IPS-NIHi7 (cell line): ENCODE results near the gene ARPC2.
"Not testable (repeated sequence)": the region's sequence is repeated elsewhere in the genome, so short reads cannot be mapped to it uniquely, and the experiment has no call there.

ENCODE experiments used
- DNase-seq: peaks from one replicate; pipeline ENCODE4 v3.0.0; 2012; ENCODE audit warnings: mixed read lengths; ENCODE audit errors: extremely low spot score

The ARPC2 gene

DNA sequence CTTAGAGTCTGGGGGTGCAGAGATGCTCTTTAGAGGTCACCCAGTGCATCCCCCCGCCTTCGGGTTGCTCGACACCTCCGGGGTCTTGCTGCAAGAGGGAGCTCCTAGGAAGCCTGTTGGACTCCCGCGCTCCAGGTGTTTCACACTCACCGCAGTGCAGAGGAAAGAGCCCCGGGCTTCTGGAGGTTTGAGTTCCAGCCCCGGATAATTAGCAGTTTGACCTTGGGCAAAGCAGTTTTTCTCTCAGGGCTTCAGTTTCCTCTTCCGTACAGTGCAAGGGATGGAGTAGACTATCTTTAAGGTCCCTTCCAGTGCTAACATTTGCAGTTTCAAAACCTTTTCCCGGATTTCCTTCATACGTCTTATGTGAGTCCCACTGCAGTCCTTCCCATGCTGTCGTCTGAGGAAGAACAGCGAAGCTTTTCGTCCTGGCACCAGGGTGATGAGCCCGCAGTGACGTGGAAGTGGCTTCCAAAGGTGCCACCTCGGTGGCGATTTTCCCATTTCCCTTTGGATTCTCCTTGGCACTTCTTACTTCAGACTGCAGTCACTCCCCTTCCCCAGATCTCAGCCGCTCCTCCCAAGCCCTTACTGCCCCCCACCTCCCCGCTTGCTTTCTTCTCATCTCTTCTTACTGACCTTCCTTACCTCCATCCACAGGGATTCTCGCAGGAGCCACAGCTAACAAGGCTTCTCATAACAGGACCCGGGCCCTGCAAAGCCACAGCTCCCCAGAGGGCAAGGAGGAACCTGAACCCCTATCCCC is 53.9 kb downstream of the ARPC2 start:
- no peak for DNase-seq

DNA sequence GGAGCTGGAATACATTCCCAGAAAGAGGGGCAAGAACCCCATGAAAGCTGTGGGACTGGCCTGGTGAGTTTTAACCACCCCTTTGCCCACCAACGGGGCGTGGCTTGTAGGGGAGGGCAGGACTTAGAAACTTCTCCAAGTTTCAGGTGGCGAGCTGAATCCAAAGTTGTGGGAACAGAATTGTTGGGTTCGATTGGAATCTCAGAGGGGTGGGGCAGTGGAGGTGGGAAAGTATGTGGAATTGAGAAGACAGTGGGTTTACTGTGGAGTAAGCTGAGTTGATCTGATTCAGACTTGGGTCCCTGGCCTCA is 54.5 kb downstream of the ARPC2 start:
- DNase-seq, result no peak

- no peak for DNase-seq
Observed at GRCh38 chr2:218271865-218272530, 55.0 kb downstream of the ARPC2 start.

DNA sequence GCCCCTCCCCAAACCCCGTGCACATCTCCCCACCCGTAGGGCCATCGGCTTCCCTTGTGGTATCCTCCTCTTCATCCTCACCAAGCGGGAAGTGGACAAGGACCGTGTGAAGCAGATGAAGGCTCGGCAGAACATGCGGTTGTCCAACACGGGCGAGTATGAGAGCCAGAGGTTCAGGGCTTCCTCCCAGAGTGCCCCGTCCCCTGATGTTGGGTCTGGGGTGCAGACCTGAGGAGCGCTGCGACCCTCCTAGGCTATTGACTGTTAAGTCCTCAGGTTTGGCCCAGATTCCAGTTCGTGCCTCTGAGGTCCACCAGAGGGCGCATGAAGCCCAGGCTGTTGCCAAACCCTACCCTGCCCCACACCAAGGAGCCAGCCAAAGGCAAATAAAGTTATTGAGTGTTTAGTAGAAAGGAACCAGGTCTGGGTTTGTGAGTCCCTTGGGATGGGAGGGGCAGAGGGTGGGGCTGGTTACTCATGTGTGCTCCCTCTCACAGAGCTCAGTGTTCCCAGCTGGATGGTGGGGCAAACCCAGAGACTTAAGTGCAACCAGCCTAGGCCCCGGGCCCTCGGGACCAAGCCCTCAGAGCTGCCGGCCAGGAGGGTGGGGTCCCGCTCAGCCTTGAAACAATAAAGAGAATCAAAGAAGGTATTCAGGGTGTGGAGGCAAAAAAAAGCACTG is 55.7 kb downstream of the ARPC2 start:
- DNase-seq, result peak; percentile 76

- not testable (repeated sequence) for DNase-seq
Observed at GRCh38 chr2:218273214-218273907, 56.4 kb downstream of the ARPC2 start.

- no peak for DNase-seq
Observed at GRCh38 chr2:218273908-218274249, 56.9 kb downstream of the ARPC2 start.

- DNase-seq, result no peak
Observed at GRCh38 chr2:218274586-218274985, 57.6 kb downstream of the ARPC2 start.

- DNase-seq, result no peak
Observed at GRCh38 chr2:218275371-218276072, 58.5 kb downstream of the ARPC2 start.

GRCh38 chr2:218276986-218277755 is 60.2 kb downstream of the ARPC2 start:
- no peak for DNase-seq

- no peak for DNase-seq
Observed at GRCh38 chr2:218277921-218278320, 60.9 kb downstream of the ARPC2 start.

DNA sequence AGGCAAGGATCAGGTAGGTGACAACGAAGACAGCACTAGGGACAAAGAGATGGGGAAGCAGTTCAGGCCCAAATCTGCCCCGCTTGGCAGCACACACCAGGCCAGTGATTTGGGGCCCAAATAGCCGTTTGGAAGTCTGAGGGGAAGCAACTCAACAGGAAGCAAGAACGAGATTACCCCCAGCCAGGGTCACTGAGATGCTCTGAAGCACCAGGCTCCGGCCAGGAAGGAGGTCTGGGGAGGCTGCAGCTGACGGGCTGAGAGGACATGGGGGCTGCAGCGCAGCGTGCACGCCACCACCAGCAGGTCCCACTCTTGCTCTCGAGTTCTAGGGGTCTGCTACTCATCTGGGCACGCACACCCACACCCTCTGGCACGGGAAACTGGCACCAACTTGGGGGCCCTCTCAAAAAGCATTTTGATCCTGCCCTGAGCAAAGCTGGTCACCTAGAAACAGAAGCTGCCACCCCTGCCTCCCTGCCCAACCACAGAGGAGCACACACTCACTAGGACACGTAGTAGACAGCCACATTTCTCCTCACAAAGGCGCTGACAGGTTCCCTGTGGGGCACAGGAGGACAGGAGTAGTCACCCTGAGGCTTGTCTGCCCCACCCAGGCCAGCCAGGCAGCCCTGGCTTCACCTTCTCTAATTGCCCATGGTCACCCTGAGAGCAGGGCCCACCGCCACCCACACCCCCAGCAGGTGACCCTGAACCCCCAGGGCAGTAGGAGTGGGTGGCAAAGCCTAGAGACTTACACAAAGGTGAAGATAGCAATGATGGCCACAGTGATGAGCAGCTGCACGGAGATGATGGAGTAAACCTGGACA is 61.8 kb downstream of the ARPC2 start:
- DNase-seq, result no peak

- DNase-seq, result no peak
Observed at GRCh38 chr2:218280260-218280870, 63.4 kb downstream of the ARPC2 start.

- DNase-seq, result no peak
Observed at GRCh38 chr2:218281449-218281848, 64.5 kb downstream of the ARPC2 start.

DNA sequence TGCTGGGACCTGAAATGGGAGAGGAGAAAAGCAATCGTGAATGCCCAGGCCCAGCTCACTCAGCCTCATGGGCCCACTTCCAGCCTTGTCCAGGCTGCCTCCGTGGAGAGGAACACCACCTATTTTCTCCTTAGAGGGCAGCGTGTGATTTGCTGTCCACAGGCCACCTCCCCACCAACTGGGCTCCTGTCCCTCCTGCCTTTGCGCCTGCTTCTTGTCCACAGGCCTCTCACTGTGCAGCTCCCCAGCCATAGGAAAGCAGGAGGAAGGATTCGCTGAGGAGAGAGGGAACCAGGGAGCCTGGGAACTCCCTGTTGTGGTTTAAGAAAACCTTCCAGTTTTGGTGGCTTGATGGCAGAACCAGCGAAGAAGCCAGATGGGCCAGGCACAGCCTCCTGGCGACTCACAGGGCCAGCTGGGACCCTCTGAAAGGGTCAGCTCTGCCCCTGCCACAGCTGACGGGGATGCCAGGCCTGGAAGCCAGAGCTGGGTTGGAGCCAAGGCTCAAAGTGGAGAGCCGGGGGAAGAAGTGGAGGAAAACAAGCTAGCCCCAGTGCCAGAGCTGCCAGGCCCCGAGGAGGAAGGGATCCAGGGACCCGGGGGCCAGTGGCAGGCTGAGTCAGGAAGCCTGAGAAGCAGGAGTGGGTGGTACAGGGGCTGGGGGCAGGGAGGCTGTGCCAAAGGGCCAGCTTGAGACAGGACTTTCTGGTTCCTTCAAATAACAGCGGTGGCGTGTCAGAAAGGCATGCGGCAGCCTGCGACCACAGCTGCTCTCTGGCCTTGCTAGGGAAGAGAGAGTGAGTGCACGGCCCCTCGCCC is 65.4 kb downstream of the ARPC2 start:
- DNase-seq, result no peak

DNA sequence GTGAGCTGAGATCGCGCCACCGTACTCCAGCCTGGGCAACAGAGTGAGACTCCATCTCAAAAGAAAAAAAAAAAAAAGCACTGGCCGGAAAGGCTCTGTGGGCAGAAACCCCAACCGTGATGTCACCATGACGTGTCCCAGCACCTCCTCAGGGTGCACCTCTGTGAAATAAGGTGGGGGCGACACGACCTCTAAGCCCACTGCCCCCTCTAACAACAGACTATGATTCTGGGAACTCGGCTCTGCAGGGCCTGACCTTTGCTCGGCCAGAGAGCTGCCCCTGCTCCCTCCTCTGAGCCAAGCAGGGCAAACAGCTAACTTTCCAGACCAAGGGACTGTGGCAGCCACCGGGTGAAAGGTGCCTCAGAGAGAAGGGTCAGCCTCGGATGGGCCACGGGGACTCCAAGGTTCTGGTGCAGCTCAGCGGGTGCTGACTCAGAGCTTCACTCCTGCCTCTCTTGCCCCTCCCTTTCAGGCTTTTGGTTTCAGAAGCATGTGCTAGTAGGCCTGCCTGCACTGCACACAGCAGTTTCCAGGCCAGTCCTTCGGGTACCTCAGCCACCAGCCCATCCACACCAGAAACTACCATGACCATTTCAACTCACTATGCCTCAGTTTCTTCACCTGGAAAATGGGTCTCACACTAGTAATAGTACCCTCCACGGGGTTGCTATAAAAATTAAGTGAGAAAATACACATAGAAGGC is 67.3 kb downstream of the ARPC2 start:
- DNase-seq, result no peak

GRCh38 chr2:218285604-218286003 is 68.6 kb downstream of the ARPC2 start:
- DNase-seq, result no peak

DNA sequence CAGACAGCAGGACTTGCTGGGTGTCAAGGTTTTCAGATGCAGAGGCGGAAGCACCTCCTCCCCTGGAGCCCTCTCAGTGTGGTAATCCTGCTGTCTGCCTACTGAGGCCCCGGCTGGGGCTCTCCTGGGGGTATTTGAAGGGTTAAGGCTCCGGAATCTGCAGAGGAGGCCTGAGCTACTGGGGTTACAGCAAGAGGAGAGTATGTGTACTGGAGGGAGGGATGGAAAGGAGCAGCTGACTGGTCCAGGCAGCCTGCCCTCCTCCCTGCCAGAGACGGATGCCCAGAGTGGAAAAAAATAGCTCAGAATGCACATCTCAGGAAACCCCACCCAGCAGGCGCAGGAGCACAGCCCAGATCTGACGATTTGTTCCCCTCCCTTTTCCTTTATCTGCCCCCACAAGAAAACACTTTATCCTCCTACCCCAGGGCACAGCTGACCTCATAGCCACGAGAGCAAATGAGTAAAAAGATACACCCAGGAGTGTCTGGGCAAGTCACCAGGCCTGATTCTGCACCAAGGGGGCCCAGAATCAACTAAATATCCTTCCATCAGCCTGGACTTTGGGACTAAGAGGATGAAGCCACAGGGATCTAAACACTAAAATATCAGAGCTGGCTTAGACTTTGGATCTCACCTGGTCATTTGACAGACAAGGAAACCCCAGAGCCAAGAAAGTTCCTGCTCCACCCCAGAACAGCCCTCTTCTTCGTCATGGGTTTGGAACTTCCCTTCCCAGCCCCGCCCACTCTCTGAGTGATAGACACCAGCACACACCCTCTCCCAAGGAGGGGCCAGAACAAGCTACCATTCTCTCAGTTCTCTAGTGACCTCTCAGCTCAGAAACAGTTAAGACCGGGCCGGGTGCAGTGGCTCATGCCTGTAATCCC is 69.8 kb downstream of the ARPC2 start:
- DNase-seq, result peak; percentile 89
